22Rv1 (cell line): ENCODE measurements around the gene APBA2.
"Not testable (repeated sequence)": the region's sequence is repeated elsewhere in the genome, so short reads cannot be mapped to it uniquely, and the experiment has no call there.

Source experiments
- H3K27ac ChIP-seq: fragments of 450-650 bp; 2 replicates; pipeline ENCODE4 v1.5.1; 2017
- CTCF ChIP-seq: fragments of 450-650 bp; IDR thresholded peaks from 2 replicates; pipeline ENCODE4 v1.5.1; 2017; ENCODE audit warnings: mild to moderate bottlenecking
- ZFX ChIP-seq: fragments of 450-650 bp; IDR thresholded peaks from 2 replicates; pipeline ENCODE4 v1.6.1; 2017; ENCODE audit warnings: antibody characterized with exemption, borderline replicate concordance

Gene APBA2

GRCh38 chr15:28886431-28887338, 911 bp downstream of the APBA2 start:
- no peak for TF ChIP-seq ZFX
- no peak for TF ChIP-seq CTCF
- H3K27ac ChIP-seq, result no peak overlapping the region

- no peak overlapping the region for H3K27ac ChIP-seq
- TF ChIP-seq CTCF (no peak), ZFX (no peak)
Observed at GRCh38 chr15:28887339-28888174, 1.8 kb downstream of the APBA2 start.

GRCh38 chr15:28888302-28888894, 2.6 kb downstream of the APBA2 start:
- H3K27ac ChIP-seq, result no peak overlapping the region
- no peak for TF ChIP-seq CTCF
- no peak for TF ChIP-seq ZFX

GRCh38 chr15:28888900-28889299, 3.1 kb downstream of the APBA2 start:
- TF ChIP-seq CTCF (no peak), ZFX (no peak)
- no peak overlapping the region for H3K27ac ChIP-seq

DNA sequence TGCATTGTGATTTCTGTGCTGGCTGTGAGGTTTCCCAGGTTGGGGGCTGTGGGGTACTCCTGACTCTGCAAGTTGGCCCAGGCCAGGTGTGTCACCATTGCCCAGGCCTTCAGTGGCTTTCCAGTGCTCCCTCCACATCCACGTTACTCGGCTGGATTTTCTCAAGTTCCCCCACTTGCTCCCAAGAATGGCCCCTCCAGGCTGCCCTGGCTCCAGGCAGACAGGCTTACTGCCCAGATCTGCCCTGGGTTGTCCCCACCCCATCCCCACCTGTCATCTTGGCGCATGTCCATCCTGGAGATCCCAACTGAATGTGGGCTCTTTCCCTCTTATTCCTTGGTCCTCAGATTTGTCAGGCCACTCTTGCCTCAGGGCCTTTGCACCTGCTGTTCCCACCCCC, 3.6 kb downstream of the APBA2 start:
- TF ChIP-seq CTCF, result no peak
- no peak for TF ChIP-seq ZFX
- no peak overlapping the region for H3K27ac ChIP-seq

- not testable (repeated sequence) for H3K27ac ChIP-seq
Observed at GRCh38 chr15:28889871-28890270, 4.1 kb downstream of the APBA2 start.

DNA sequence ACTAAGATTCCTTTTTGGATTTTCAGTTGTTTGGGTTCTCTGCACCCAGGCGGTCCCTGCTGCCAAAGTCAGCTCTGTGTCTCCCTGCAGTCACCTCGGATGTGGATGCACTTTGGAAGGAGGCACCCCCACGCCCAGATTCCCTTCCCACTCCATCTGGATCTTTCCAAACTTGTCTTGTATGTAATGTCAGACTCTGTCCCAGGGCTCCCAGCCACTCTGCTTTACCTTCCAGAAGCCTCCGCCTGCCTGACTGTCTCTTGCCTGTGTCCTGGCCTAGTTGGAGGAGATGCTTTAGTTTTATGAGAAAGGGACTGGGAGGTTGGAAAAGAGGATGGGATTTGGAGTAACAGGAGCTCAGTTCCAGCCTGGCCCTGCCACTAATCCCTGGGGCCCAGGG, 4.5 kb downstream of the APBA2 start:
- not testable (repeated sequence) for H3K27ac ChIP-seq
